HS-5 (cell line): ENCODE results near the gene TBC1D10A.

Experiments used
- DNase-seq: peaks from one replicate; pipeline ENCODE4 v3.0.0-alpha.2; 2012; ENCODE audit warnings: low read depth

The TBC1D10A gene

DNA sequence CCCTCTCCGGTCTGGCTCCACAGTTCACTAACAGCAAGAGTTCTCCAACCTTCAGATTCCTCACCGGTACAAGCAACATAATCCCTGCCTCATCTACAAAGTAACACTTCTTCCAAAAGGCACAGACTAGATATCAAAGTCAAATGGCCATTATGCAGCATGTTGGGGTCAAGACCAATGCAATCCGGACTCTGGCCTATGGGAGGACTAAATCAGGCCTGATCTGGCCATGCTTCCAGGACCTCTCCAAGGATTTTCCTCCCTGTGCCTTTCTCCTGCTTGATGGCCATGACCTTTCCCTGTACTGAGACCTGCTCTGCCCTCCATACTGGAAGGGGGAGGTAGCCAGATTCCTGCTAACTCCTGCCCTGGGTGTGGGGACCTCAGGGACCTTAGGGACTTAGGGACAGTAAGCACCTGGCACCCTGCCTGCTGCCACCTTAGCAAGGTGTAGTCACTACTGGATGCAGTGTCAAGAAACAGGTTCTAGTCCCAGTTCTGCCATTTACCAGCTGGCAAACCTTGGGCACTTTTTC lies 6.7 kb downstream of the TBC1D10A start:
- DNase-seq: no peak

DNA sequence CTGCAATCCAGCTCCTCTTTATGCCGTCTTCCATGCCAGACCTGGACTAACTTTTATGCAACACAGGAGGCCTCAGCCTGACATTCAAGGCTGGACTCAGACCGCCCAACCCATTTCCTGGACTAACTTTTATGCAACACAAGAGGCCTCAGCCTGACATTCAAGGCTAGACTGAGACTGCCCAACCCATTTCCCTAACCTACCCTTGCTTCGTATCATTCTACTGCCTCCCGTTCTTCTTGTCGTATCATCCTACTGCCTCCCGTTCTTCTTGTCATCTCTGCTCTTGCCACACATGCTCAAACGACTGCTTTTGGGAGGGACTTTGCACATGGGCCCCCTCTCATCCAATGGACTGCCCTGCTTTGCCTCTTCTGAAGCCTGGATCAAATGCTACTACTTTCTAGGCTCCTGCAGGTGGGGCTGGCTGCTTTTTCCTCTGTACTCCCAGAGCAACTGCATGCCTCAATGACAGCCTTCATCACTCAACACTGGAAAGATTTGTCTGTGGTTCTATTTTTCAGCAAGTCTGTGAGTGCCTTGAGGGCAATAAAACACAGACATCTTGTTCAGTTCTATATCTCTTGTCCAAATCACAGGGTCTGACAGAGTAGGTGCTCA lies 7.8 kb downstream of the TBC1D10A start:
- no peak for DNase-seq

DNA sequence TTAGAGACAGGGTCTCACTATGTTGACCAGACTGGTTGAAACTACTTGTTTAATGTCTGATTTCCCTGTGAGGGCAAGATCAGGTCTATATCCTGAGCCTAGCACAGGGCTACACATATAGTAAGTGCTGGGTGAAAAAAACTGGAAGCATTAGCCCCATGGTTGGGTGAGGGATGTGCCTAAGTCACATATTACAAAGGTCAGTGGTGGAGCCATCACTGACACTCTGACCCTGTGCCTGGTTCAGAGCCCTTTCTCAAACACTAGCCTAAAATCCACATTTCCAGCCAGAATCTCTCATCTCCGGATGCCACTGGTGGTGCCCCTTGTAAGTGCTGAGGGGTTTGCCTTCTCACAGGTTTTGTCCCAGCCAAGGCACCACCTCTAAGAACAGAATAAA lies 9.0 kb downstream of the TBC1D10A start:
- DNase-seq: no peak

DNA sequence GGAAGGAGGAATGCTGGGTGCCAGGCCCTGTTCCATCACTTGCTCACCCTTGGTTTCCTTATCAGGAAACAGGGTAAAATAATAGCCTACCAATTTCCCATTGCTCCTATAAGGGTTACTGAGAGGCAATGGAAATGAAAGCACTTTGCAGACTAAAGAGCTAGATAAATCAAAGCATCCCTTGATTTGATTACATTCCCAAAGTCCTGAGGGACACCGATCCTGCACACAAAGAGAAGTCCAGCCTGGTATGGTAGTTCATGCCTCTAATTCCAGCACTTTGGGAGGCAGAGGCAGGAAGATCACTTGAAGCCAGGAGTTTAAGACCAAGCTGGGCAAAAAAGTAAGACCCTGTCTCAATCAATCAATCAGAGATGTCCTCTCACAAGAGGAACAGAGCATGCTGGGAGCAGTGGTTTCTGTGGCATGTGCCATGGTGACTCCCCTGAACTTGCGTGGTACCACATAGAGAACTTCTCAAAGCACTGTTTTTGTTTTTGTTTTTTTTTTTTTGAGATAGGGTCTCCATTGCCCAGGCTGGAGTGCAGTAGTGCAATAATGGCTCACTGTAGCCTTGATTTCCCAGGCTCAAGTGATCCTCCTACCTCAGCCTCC lies 10.7 kb downstream of the TBC1D10A start:
- DNase-seq: no peak

DNA sequence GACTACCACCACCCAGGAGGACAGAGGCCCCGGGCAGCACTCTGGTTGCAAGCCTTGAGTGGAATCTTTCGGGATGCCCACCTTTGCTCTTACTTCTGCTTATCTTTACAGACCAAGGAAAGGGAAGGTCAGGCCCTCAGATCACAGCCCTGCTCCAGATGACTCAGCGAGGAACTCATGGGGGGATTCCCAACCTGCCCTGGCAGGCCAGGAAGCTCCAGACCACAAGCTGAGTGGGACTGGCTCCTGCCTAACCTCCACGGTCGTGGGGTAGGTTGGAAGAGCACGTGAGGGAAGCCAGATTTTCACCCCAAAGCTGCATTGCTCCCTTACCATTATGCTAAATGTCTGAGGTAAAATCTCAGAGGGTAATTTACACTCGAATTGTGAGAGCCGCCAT lies 11.8 kb downstream of the TBC1D10A start:
- DNase-seq: no peak

DNA sequence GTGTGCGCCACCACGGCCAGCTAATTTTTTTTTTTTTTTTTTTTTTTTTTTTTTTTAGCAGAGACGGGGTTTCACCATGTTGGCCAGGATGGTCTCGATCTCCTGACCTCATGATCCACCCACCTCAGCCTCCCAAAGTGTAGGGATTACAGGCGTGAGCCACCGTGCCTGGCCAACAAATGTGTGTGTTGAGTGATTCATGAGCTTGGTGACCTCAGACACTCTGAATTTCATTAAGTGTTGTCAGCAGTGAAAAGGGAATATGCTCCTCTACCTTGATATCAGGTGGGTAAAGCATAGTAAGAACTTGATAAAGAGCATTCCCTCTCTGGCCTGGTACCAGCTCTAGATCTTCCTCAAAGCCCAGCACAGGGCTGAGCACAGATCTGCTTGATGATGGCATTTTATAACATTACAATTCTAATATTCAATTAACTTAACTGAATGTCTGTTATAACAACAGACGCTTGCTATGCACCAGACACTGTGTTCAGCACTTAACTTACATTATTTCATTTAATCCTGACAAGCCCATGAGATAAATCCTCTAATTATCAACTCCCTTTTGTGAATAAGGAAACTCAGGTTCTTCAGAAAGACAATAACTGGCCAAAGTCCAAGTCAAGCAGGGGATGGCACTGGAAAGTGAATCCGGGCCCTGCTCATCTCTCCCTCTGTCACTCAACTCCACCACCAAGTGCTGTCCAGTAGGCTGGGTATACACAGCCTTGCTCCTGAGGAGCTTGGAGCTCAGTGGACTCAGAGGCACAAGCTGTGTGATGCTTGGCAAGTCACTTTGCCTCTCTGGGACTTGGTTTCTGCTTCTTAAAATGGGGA lies 13.0 kb downstream of the TBC1D10A start:
- no peak for DNase-seq

DNA sequence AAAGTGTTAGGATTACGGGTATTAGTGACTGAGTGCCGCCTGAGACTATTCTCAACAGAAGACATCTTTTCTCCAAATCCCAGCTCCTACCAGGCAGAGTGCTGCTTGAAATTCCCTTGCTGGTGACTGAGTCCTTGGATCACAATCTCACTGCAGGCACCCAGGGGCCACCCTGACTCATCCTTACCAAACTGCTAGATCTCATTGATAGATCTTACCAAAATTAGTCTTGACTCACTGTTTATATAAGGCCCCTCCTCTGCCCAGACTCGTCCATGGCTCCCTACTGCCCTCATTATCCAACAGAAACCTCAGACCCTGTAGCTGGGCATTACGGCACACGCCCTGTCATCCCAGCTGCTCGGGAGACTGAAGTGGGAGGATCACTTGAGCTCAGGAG lies 14.7 kb downstream of the TBC1D10A start:
- DNase-seq: peak; percentile 62

DNA sequence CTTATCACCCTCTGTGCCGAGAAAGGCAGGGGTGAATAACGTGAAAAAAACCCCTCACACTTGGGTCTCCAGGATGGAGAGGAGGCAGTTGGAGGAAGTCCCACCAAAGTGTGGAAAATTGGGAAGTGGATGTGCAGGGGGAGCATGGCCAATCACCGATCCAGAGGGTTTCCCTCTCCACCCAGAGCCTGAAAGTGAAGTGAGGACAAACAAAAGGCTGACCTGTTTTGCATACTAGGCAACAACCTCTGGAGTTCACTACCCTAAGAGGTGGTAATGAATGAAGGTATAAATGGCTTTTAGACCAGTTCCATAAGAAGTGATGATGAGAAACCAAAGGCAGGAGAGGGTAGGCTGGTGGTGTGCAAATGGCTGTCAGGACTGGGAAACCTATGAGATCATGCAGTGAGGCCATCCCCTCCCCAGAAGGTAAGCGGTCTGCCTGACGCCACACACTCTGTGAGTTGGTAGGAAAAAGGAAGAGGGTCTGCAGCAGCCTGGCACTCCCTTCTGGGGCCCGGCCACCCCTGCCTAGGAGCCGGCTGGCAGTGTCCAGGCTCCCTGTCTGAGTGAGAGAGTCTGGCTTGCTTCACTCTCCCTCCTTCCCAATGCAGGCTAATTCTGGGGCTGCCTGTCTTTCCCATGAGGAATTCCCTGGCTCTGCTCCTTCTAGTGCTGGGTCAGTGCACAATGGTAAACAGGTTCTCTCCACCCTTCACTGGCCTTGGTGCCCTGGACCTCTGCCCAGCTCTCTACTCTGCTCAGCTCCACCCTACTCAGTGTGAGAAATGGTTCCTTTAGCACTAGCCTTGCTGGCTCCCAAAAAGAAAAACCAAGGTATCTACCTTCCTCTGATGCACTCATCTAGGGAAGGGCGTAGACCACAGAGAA lies 15.6 kb downstream of the TBC1D10A start:
- DNase-seq: no peak

DNA sequence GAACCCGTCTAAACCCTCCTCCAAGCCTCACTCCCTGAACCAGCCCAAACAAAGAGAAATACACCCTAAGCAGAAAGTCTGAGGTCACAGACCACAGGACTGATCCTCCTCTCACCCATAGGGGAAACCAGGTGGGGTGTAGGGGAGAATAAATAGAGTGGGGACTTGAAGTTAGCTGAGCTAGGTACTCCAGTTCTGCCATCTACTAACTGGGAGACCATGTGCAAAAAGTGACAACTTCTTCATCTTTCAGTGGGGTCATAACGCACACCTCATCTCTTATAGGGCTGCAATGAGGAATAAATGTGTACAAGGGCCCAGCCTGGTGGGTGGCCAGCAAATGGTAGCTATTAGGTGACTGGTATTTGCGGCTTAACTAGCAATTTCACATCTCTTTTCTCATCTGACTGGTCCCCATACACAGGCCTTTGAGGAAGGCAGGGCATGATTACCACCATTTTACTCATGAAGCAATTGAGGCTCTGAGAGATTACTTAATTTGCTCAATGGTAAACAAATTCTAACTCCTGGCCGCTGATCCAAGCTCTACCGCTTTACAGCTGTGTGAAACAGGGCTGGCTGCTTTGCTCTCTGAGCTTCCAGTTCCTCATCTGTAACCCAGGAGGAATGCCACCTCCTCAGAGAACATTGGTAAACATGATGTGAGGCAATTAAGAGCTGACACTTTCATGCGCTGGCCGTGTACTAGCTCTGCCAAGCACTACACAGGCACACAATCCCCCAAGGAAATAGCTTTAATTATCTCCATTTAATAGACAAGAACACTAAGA lies 16.6 kb downstream of the TBC1D10A start:
- no peak for DNase-seq

DNA sequence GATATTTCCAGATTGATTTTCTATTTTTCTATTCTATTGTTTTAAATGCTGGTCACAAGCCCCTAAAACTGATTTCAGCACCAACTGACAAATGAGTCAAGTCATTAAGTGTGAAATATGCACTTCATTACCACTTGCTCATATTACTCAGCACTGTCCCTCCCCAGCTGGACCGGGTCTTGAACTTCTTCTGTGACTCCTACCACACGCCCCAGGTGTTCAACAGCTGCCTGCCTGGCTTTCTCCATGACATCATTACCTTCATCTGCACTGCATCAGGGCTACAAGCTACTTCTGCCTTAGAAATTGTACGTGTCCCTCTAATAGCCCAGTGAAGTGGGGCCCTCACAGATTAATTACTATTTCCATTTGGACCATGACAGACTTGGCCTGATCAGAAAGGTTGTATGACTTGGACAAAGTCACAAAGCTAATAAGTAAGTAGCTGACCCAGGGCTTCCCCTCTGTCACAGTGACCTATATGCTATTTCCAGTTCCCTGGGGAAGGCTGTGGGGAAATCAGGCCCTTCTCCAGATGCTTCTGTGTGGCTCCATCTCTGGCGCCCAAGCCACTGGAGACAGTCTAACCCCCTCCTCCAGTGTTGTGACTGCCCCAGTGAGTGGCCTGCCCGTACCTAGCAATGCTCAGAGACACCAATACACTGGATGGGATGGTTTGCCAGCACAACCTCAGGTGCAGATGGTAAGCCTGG lies 18.1 kb downstream of the TBC1D10A start:
- DNase-seq: no peak

DNA sequence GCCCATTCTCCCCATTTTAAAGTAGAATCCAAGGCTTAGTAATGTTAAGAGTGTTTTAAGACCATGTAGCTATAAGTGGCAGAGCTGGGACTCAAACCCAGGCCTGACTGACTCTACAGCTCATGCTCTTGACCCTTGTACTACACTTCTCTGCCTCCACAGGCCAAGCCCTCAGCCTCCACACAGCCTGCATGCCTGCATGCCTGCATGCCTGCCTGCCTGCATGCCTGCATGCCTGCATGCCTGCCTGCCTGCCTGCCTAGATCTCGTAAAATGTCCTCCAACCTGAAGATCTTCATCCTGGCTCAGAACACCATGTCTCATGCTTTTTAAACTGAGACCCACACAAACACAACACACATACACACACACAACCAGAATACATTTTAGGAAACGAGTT lies 18.6 kb downstream of the TBC1D10A start:
- no peak for DNase-seq

DNA sequence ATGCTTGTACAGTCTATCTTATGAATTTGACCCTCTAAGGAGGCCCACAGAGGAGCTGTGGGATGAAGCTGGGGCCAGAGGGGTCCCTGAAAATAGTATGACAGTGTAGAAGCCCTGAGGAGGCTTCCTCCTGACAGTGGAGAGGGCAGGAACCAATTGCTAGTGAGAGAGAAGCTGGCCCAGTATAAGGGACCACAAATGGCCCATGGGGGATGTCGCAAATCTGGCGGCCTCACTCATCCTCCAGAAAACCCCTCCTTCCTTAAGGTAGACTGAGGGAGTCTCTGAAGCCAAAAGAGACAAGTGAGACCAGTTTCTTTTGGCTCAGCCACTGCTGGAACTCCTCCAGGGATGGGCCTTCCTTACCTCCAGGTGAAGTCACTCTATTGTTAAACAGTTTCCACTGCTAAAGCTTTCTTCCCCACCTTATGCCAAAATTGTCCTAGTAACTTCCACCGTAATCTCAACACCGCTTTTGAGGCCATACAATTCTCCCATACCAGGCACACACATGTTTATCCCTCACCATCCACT lies 19.6 kb downstream of the TBC1D10A start:
- no peak for DNase-seq

DNA sequence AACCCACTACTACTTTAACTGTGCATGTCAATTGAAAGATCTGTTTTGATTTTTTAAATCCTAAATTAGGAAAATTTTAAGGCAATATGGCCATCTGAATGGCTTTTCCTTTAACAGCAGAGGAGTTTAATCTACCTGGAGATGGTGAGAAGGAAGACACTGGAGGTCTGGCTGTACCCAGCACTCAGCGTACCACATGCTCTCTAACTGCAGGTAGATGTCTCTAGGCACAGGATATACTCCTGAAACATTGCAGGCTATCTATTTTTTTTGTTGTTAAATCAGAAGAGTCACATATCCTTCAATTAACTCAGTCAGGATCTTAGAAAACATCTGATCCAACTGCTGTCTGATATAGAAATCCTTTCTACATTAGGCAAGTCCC lies 20.1 kb downstream of the TBC1D10A start:
- DNase-seq: no peak

DNA sequence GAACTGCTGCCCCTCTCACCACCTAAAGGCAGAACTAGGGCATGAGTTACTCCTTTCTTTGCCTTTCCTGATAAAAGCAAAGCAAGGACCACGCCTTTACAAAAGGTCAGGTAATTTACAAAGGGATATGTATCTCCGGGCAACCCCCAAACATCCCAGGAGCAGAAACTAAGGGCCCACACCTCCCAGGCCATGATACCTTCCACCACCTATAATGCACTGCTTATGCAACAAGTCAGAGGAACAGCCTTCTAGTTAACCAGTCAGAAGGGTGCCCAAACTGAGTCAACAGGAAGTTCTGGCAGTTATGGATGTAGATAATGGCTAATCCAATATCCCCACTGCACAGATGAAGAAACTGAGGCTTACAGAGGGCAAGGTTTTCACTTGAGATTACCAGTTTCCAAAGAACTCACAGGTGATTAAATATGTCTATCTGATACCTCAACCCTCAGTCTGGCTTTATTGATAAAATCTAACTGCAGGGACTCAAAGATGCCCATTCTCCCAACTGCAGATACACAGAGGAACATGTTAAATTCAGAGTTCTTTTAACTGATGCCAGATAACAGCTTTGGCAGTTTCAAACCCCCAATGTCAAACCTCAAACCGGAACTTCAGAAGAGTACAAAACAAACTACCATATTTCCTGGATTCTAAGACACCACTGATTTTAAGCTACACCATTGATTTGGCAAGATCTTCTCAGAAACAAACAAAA lies 20.7 kb downstream of the TBC1D10A start:
- no peak for DNase-seq

DNA sequence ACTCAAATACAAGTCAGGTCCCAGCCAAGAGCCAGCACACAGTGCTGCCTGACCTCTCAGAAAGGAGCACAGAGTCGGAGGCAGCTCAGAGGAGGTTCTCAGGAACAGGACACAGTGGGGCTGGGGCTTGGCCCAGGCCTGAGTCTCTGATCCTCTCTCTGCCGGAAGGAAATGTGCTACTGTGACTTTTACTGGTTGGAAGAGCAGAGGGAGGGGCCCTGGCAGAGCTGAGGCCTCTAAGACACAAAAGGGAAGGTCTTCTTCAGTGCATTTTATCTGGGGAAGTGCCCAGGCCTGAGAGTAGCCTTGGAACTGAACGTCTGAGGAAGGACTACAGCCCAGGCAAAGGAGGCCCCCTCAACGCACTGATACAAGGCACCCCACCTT lies 21.2 kb downstream of the TBC1D10A start:
- DNase-seq: no peak

DNA sequence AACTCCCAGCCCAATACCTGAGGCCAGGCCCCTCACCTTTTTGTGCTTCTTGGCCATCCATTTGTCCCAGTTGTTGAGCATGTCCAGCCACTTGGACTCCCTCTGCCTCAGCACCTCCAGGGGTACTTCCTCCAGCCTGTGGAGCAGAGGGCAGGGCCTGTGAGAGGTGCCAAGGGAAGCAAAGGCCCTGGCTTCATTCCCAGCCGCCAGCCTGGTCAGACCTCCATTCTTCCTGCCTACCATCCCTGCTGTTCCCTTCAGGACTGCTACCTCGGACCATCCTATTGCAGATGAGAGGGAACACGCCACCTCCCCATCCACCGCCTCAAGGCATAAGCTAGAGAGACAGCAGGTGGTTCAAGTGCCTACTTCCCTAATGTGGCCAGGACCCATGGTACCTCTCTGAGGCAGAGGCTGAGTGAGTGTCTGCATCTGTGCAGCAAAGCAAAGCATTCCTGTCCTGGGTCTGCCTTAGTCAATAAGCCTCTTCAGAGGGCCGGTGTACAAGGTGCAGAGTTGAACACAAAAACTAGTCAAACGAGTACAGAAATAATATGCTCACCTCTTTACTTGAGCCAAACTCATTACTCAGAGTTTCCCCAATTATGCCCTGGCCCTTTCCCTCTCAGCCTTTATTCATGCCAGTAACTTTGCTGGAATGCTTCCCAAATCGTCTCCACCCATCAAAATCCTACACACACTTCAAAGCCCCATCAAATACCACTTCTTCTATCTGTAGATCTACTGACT lies 22.1 kb downstream of the TBC1D10A start:
- DNase-seq: no peak

DNA sequence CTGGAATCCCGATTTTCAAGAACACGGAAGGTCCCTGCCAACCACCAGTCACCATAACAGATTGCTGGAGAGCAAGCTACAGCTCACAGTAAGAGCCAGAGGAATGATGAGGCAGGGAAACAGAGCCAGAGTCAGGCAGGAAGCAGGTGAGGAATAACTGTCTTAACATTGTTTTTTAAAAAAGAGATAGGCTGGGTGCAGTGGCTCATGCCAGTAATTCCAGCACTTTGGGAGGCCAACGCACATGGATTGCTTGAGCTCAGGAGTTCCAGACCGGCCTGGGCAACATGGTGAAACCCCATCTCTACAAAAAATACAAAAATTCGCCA lies 24.0 kb downstream of the TBC1D10A start:
- no peak for DNase-seq

DNA sequence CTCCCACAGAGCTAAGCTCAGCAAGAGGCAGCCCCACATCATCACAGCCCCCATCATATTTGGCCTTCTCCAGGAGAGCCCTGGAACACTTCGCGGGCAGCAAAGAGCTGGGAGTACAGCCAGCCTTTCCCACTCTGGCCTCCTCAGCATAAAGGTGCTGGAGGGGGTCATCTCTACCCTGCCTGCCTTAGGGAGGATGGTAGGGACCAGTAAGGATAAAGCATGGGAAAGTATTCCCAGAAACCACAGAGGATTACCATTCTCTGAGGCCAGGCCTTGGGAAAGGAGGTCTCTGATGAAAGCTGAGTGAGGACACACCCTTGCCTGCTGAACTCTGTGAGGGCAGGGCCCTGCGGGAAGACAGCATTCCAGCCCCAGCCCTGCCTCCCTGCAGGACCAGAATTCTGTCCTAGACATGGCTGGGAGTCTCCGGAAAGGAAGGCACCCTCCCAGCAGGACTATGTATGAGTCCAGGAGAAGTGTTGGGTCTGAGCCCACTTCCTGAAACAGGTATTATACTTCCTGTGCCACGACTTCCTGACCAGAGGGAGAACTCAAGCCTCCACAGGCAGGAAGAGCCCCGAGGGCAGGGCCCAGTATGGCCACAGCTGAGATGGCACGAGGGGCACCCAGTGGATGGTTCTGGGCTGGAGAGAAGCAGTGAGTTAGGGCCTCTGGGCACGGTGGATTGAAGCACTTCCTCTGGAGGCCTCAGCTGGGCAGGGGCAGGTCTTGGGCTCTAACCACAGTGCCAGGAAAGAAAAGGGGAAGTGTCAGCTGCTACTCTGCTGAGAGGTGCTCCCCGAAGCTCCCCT lies 24.5 kb downstream of the TBC1D10A start:
- no peak for DNase-seq
